ENCODE data around the gene MAGEA4.

DNA sequence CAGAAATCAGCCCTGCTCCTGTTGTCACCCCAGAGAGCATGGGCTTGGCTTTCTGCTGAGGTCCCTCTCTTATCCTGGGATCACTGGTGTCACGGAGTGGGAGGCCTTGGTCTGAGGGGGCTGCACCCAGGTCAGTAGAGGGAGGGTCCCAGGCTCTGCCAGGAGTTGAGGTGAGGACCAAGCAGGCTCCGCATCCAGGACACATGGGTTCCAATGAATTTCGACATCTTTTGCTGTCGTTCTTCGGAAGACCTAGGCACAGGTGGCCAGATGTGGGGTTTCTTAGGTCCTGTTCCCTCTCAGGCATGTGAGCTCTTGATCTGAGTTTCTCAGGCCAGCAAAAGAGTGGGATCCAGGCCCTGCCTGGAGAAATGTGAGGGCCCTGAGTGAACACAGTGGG is 10.0 kb downstream of the MAGEA4 start:
- TF ChIP-seq, protein P1, sequence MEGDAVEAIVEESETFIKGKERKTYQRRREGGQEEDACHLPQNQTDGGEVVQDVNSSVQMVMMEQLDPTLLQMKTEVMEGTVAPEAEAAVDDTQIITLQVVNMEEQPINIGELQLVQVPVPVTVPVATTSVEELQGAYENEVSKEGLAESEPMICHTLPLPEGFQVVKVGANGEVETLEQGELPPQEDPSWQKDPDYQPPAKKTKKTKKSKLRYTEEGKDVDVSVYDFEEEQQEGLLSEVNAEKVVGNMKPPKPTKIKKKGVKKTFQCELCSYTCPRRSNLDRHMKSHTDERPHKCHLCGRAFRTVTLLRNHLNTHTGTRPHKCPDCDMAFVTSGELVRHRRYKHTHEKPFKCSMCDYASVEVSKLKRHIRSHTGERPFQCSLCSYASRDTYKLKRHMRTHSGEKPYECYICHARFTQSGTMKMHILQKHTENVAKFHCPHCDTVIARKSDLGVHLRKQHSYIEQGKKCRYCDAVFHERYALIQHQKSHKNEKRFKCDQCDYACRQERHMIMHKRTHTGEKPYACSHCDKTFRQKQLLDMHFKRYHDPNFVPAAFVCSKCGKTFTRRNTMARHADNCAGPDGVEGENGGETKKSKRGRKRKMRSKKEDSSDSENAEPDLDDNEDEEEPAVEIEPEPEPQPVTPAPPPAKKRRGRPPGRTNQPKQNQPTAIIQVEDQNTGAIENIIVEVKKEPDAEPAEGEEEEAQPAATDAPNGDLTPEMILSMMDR (IDR thresholded peaks at IDR 0.05 in 8 of 11, conservative IDR thresholded peaks at IDR 0.05 in 3 of 11), result no peak
- TF ChIP-seq POLR2A (IDR thresholded peaks at IDR 0.05), result no peak
- TF ChIP-seq POLR2AphosphoS5 (IDR thresholded peaks at IDR 0.05), result no peak
